Fibroblast of the aortic adventitia (primary cell): ENCODE measurements around the gene PARD3B. TPM values are rescaled to one million over a fixed set of nuclear protein-coding genes. Genes with fewer than 3 reads are reported as not detected.

Experiments used
- DNase-seq: peaks from one replicate; pipeline ENCODE4 v3.0.0-alpha.2; 2010; ENCODE audit warnings: low read depth
- H3K4me3 ChIP-seq: 2 replicates; pipeline ENCODE4 v1.5.1; 2011; ENCODE audit warnings: low read depth, mild to moderate bottlenecking, control low read depth, low read length, moderate library complexity
- CTCF ChIP-seq: IDR thresholded peaks from 2 replicates; pipeline ENCODE4 v1.5.1; 2011; ENCODE audit warnings: mild to moderate bottlenecking, low read length, control low read depth, inconsistent platforms; ENCODE audit not compliant: insufficient read depth
- total RNA-seq: library from RNA; depleted of rRNA; stranded (reverse); fragments of >200 nt; gene quantifications from 2 replicates; pipeline ENCODE4 v1.2.3, GENCODE V29; 2012; ENCODE audit warnings: low replicate concordance

Gene PARD3B
- total RNA-seq, 1 donor = 15.9 TPM

GRCh38 chr2:204945376-204945775, 400.1 kb downstream of the PARD3B start:
- TF ChIP-seq CTCF = no peak
- DNase-seq = no peak
- no peak overlapping the region for H3K4me3 ChIP-seq

- no peak overlapping the region for H3K4me3 ChIP-seq
- TF ChIP-seq CTCF = no peak
- DNase-seq = no peak
These were observed 401.6 kb downstream of the PARD3B start for GRCh38 chr2:204946892-204947291.

- H3K4me3 ChIP-seq = no peak overlapping the region
These were observed 402.1 kb downstream of the PARD3B start for GRCh38 chr2:204947405-204947804.

GRCh38 chr2:204948024-204948763, 402.9 kb downstream of the PARD3B start:
- DNase-seq = no peak
- H3K4me3 ChIP-seq = no peak overlapping the region
- no peak for TF ChIP-seq CTCF

More at GRCh38 chr2:204947405-204947804, 402.1 kb downstream of the PARD3B start:
- no peak for DNase-seq
- no peak for TF ChIP-seq CTCF

GRCh38 chr2:204948822-204949221, 403.5 kb downstream of the PARD3B start:
- no peak for DNase-seq
- no peak for TF ChIP-seq CTCF
- no peak overlapping the region for H3K4me3 ChIP-seq

- peak; percentile 6 for DNase-seq
- TF ChIP-seq CTCF = no peak
These were observed 405.5 kb downstream of the PARD3B start for GRCh38 chr2:204950695-204951346.

GRCh38 chr2:204958371-204958770, 413.1 kb downstream of the PARD3B start:
- DNase-seq = no peak
- TF ChIP-seq CTCF = no peak
- H3K4me3 ChIP-seq = no peak overlapping the region

More at GRCh38 chr2:204950695-204951346, 405.5 kb downstream of the PARD3B start:
- H3K4me3 ChIP-seq = no peak overlapping the region
